Measurements from ENCODE around the gene RAET1G. TPM values are rescaled to one million over a fixed set of nuclear protein-coding genes. Genes with fewer than 3 reads are reported as not detected.
"Not testable (repeated sequence)": the region's sequence is repeated elsewhere in the genome, so short reads cannot be mapped to it uniquely, and the experiment has no call there.

RAET1G gene
- total RNA-seq, 2 experiments from 2014 or later, result not detected

GRCh38 chr6:149942461-149942829 is 19.5 kb upstream of the RAET1G start:
- no peaks in the 10 kb centered on the region for H3K9me3 Mint-ChIP-seq

GRCh38 chr6:149941583-149942460 is 18.9 kb upstream of the RAET1G start, which contains the start of gene ULBP2:
Gene ULBP2, plus strand, starts transcription at chr6:149942014. Its CDS starts 59 bp downstream, at chr6:149942073.
- DNase-seq, result peak; percentile 86
- Mint-ChIP-seq H3K27me3 (peaks cover 74% of the 10 kb centered on the region), H3K27ac (peak within 1 kb of the TSS; percentile 63), H3K4me3 (peak within 1 kb of the TSS; percentile 84), H3K4me1 (peaks cover 34% of the 10 kb centered on the region), H3K36me3 (no peaks in the 10 kb centered on the region), H3K9me3 (no peaks in the 10 kb centered on the region)

More at GRCh38 chr6:149942461-149942829, 19.5 kb upstream of the RAET1G start:
- Mint-ChIP-seq H3K27me3 (peaks cover 68% of the 10 kb centered on the region), H3K4me3 (peak overlapping the region; percentile 84), H3K4me1 (peaks cover 34% of the 10 kb centered on the region), H3K27ac (no peak overlapping the region), H3K36me3 (no peaks in the 10 kb centered on the region)
- no peak for DNase-seq

DNA sequence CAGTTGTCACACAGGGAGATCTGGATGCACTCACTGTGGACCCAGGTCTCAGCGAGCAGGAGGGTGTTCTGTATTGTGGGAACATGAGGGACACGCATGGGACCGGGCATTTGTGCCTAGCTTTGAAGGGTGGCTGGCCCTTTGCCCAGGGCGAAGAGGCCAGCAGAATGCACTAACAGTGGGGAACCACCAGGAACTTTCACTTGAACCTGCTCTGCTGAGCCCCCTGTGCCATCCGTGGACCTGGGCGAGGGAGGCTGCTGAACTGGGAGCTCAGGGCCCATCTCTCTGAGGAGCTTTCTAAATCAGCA is 17.7 kb upstream of the RAET1G start:
- Mint-ChIP-seq H3K36me3 (no peaks in the 10 kb centered on the region), H3K4me3 (peak overlapping the region; percentile 18), H3K27me3 (peaks cover 79% of the 10 kb centered on the region), H3K4me1 (peaks cover 34% of the 10 kb centered on the region), H3K27ac (no peak overlapping the region), H3K9me3 (no peaks in the 10 kb centered on the region)
- no peak for DNase-seq

DNA sequence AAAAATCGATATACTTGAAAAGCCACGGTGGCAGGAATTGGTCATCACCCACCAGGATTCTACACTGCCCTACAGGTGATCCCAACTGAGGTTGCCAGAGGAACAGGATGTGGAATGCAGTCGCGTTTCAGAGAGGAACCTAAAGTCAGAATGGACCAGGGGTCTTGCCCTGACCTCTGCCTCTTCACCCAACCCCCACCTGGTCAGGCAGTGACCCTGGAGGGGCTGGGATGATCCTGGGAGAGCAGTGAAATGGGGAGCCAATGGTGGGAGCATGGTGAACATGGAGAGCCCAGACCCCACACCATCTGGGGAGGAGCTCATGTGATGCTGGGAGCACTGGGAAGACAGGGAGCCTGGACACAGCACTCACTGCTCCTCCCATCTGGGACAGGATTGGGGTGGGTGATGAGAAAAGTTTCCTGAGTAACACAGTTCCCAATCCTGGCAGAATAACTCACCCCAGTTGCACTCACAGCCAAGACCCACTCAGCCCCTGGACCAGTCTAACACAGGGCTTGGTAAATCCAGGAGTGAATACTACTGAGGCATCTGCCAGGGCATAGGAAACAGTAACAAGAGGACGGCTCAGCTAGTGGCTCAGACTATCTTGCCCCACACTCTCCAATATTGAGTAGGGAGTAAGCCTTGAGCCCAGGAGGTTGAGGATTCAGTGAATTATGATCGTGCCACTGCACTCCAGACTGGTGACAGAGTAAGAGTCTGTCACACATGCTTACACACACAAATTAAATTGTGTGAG is 17.2 kb upstream of the RAET1G start:
- Mint-ChIP-seq H3K36me3 (no peaks in the 10 kb centered on the region), H3K27ac (no peak overlapping the region), H3K27me3 (peaks cover 80% of the 10 kb centered on the region), H3K9me3 (no peaks in the 10 kb centered on the region), H3K4me1 (peaks cover 36% of the 10 kb centered on the region), H3K4me3 (peak overlapping the region; percentile 18)
- DNase-seq, result no peak

- Mint-ChIP-seq H3K36me3 (no peaks in the 10 kb centered on the region), H3K4me3 (peak overlapping the region; percentile 50), H3K9me3 (no peaks in the 10 kb centered on the region), H3K27me3 (peaks cover 88% of the 10 kb centered on the region), H3K4me1 (peaks cover 40% of the 10 kb centered on the region), H3K27ac (peak overlapping the region; percentile 40)
- no peak for DNase-seq
Measured at GRCh38 chr6:149939356-149939648, 16.4 kb upstream of the RAET1G start.

GRCh38 chr6:149938571-149939355 is 15.8 kb upstream of the RAET1G start:
- no peaks in the 10 kb centered on the region for H3K9me3 Mint-ChIP-seq
- peaks cover 92% of the 10 kb centered on the region for H3K27me3 Mint-ChIP-seq
- H3K4me1 Mint-ChIP-seq, result peaks cover 40% of the 10 kb centered on the region
- peak; percentile 61 for DNase-seq
- H3K4me3 Mint-ChIP-seq, result peak overlapping the region; percentile 50
- H3K36me3 Mint-ChIP-seq, result no peaks in the 10 kb centered on the region
- peak overlapping the region; percentile 40 for H3K27ac Mint-ChIP-seq

DNA sequence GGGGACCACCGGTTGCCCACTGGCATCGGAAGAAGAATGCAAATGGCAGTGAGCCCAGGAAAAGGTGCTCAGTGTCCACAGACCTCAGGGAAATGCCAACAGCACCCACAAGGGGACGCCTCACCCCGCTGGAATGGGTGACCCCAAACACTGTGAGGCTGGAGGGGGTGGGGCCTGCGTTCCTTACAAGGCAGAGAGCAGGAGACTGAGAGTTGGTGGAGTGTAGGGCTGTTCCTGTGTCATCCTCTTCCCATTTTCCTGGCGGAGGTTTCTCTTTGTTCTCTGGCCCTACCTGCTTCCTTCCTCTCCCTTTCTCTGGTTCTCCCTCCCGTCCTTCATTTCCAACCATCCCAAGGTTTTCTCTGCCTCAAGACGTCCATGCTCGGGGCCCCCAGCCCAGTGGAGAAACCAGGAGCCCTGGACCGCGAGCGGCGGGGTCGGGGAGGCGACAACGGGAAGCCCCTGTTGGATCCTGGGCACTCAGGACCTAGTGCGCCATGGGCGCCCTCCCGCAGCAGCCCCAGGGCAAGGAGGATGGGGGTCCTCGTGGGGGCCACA is 15.2 kb upstream of the RAET1G start:
- Mint-ChIP-seq H3K4me3 (peak overlapping the region; percentile 26), H3K27me3 (peaks cover 96% of the 10 kb centered on the region), H3K4me1 (peaks cover 40% of the 10 kb centered on the region)
- H3K9me3 Mint-ChIP-seq, H3K27ac Mint-ChIP-seq, DNase-seq, H3K36me3 Mint-ChIP-seq: not testable (repeated sequence)

DNA sequence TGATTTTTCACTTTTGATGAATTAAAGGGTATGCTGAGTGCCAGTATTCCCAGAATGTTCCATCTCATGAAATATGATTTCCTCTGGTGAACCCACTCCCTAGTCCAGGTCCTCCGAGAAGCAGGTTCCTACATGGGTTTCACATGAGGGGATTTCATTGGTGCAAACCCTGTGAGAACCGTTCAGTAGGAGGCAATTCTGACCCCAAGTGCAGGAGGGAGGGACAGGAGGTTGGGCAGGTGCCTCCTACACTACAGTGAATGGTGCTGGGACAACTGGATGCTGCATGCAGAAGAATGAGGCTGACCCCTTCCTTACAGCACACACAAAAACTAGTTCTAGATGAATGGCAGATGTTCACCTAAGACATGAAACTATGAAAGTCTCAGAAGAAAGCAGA is 13.8 kb upstream of the RAET1G start:
- H3K4me3 Mint-ChIP-seq, result no peak overlapping the region
- no peak for DNase-seq
- no peak overlapping the region for H3K27ac Mint-ChIP-seq
- peaks cover 33% of the 10 kb centered on the region for H3K4me1 Mint-ChIP-seq
- H3K27me3 Mint-ChIP-seq, result peaks cover 96% of the 10 kb centered on the region
- no peaks in the 10 kb centered on the region for H3K36me3 Mint-ChIP-seq
- H3K9me3 Mint-ChIP-seq, result no peaks in the 10 kb centered on the region

- Mint-ChIP-seq H3K4me3 (no peak overlapping the region), H3K27me3 (peaks cover 95% of the 10 kb centered on the region), H3K36me3 (no peaks in the 10 kb centered on the region), H3K4me1 (peaks cover 28% of the 10 kb centered on the region), H3K9me3 (no peaks in the 10 kb centered on the region), H3K27ac (no peak overlapping the region)
- DNase-seq, result no peak
Measured at GRCh38 chr6:149935668-149936067, 12.7 kb upstream of the RAET1G start.

DNA sequence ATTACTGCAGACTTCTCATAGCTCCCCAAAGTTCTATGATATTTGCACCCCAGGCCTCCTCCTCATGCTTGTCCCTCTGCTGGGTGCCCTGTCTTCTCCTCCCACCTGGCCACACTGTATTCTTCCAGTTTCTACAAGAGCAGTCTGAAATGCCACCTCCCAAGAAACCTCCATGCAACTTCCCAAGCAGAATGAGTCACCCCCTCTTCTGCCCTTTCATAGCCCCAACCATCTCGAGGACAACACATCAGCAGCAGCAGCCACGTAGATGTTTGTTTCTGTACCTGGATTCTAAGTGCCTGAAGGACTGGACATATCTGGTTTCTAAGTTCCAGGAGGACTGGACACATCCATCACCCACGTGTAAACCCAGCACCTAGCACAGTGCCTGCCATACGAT is 12.3 kb upstream of the RAET1G start:
- Mint-ChIP-seq H3K9me3 (no peaks in the 10 kb centered on the region), H3K36me3 (no peaks in the 10 kb centered on the region), H3K4me1 (peaks cover 25% of the 10 kb centered on the region), H3K27ac (no peak overlapping the region), H3K4me3 (no peak overlapping the region), H3K27me3 (peaks cover 95% of the 10 kb centered on the region)
- no peak for DNase-seq

DNA sequence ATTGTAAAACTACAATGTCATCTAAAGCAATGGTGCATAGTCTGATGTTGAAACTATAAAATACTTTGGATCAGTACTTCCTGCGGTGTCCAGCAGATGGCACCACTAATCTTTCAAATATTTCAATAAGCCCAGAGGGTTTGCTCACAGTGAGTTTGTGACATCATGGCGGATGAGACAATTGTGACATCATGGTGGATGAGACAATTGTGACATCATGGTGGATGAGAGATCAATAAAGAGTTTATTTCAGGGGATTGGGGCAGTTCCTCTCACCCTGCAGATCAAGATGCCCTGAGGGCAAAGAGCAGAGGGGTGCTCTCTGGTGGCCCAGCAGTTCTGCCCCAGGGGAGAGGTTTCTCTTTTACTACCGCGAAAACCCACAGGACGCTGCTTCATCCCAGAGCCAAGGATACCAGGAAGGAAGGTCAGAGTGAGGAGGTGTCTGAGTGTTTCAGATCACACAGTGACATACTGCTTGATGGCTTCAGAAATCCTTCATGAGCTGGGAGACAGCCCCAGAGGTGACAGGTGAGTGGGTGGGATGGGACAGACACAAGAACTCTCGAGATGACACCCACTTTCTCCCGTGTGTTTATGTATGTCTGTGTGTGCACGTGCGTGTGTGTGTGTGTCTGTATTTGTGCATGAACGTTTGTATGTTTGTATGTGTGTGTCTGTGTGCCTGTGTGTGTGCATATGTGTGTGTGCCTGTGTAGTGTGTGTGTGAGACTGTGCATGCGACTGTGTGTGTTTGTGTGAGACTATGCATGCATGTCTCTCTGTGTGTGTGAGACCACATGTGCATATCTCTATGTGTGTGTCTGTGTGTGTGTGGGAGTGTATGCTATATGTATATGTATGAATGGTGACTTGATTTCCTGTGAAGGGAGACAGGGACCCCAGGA is 11.6 kb upstream of the RAET1G start:
- H3K27me3 Mint-ChIP-seq, result peaks cover 95% of the 10 kb centered on the region
- no peaks in the 10 kb centered on the region for H3K36me3 Mint-ChIP-seq
- DNase-seq, result peak; percentile 60
- no peaks in the 10 kb centered on the region for H3K9me3 Mint-ChIP-seq
- peaks cover 17% of the 10 kb centered on the region for H3K4me1 Mint-ChIP-seq
- no peak overlapping the region for H3K27ac Mint-ChIP-seq
- no peak overlapping the region for H3K4me3 Mint-ChIP-seq

GRCh38 chr6:149933461-149933860 is 10.5 kb upstream of the RAET1G start:
- Mint-ChIP-seq H3K36me3 (no peaks in the 10 kb centered on the region), H3K4me3 (no peak overlapping the region), H3K27me3 (peaks cover 95% of the 10 kb centered on the region), H3K27ac (no peak overlapping the region), H3K9me3 (no peaks in the 10 kb centered on the region), H3K4me1 (peaks cover 10% of the 10 kb centered on the region)
- DNase-seq, result no peak

DNA sequence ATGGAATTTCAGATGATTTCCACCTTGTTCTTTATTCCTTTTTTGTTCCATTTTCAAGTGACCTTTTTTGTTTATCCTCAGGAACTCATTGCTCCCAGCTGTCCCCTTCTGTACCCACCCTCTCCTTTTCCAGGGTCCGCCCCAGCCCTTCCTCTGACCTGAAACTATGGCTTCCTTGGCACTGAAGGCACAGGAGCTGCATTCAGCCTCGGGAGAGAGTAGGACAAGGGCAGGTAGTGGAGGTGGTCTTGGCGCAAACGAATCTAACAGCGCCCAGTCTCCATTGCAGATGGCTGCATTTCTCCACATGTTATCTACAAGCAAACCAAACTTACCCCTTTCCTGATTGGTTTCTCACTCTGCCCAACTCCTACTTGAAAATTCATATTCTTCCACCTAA is 10.1 kb upstream of the RAET1G start:
- peaks cover 95% of the 10 kb centered on the region for H3K27me3 Mint-ChIP-seq
- H3K4me1 Mint-ChIP-seq, result peaks cover 8% of the 10 kb centered on the region
- H3K4me3 Mint-ChIP-seq, result no peak overlapping the region
- no peak for DNase-seq
- H3K27ac Mint-ChIP-seq, result no peak overlapping the region
- H3K9me3 Mint-ChIP-seq, result no peaks in the 10 kb centered on the region
- H3K36me3 Mint-ChIP-seq, result no peaks in the 10 kb centered on the region

GRCh38 chr6:149931501-149931900 is 8.6 kb upstream of the RAET1G start:
- peaks cover 7% of the 10 kb centered on the region for H3K4me1 Mint-ChIP-seq
- peaks cover 92% of the 10 kb centered on the region for H3K27me3 Mint-ChIP-seq
- no peak for DNase-seq
- H3K36me3 Mint-ChIP-seq, result no peaks in the 10 kb centered on the region
- H3K4me3 Mint-ChIP-seq, result no peak overlapping the region
- H3K9me3 Mint-ChIP-seq, result no peaks in the 10 kb centered on the region
- H3K27ac Mint-ChIP-seq, result no peak overlapping the region
